ENCODE results near the gene DSCAM. TPM values are rescaled to one million over a fixed set of nuclear protein-coding genes. Genes with fewer than 3 reads are reported as not detected.

The DSCAM gene
- polyA plus RNA-seq, 3 donors: not detected

DNA sequence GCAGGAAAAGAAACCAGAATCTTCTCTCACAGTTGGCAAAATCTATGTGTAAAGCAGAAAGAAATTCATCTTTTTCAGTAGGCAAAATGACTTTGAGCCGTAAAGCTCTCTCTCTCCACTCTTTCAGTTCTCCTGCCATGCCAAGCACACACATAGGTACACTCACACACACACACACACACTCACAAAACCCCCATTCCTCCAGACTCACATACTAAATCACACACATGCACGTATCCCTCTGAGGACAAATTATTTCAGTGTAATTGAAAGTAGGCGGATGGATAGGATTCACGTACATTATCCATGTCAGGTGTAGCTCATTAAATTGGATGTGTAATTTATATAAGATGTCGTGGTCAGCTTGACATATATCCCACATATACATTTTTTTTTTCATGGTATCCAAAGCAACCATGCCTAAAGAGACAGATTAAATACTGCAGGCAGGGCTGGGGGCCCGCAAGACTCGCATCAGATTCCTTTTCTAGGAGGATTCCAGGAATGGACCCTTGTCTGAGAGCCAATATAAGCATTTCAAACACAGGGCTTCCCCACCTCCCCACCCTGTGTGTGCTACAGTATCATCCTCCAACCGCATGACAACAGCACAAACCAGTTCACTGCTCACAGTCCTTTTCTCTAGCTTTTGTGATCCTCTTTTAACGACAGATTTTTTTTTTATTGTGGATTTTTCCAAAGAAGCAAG lies 658.9 kb downstream of the DSCAM start:
- Mint-ChIP-seq H3K27ac (no peak overlapping the region), H3K4me3 (no peak overlapping the region), H3K9me3 (peaks cover 10 to 31% (median 22%) of the 10 kb centered on the region in 7 donors), H3K27me3 (ENCODE audit: low read depth in 3 of 3) (no peaks in the 10 kb centered on the region), H3K4me1 (no peaks in the 10 kb centered on the region), H3K36me3 (no peaks in the 10 kb centered on the region)
- no peaks in the 10 kb centered on the region for H4K20me1 ChIP-seq (ENCODE audit: insufficient read depth, low read length)
- no peak overlapping the region for H3K27ac ChIP-seq (ENCODE audit: low read depth in 1 of 2, low read length in 2 of 2)
- WGBS (ENCODE audit: insufficient coverage): 100% methylated on average over 2 of the region's 9 CpGs
- no peak overlapping the region for H3K9ac ChIP-seq (ENCODE audit: insufficient read depth, low read length, poor library complexity, severe bottlenecking)
- DNase-seq: no peak
- H3K4me1 ChIP-seq (ENCODE audit: control insufficient read depth in 1 of 2, insufficient read depth in 2 of 2, low read length in 2 of 2): no peaks in the 10 kb centered on the region
- intact Hi-C loops (cut with micrococcal nuclease): no loop called here
- H2AFZ ChIP-seq (ENCODE audit: insufficient read depth, low read depth, low read length, poor library complexity, severe bottlenecking): no peak overlapping the region
- H3K4me2 ChIP-seq (replicated peaks; ENCODE audit: extremely low read depth, low read length, poor library complexity, severe bottlenecking): no peak overlapping the region
- H3K4me3 ChIP-seq (replicated peaks in 1 of 3; ENCODE audit: low read depth in 2 of 3, low read length in 3 of 3): no peak overlapping the region
- H3K9me3 ChIP-seq (replicated peaks in 1 of 2; ENCODE audit: control insufficient read depth in 1 of 2, insufficient read depth in 1 of 2, low read length in 2 of 2): peaks cover 12 to 46% of the 10 kb centered on the region in 2 donors
- H3K79me2 ChIP-seq (ENCODE audit: insufficient read depth, low read length): no peaks in the 10 kb centered on the region
- TF ChIP-seq, protein P1, sequence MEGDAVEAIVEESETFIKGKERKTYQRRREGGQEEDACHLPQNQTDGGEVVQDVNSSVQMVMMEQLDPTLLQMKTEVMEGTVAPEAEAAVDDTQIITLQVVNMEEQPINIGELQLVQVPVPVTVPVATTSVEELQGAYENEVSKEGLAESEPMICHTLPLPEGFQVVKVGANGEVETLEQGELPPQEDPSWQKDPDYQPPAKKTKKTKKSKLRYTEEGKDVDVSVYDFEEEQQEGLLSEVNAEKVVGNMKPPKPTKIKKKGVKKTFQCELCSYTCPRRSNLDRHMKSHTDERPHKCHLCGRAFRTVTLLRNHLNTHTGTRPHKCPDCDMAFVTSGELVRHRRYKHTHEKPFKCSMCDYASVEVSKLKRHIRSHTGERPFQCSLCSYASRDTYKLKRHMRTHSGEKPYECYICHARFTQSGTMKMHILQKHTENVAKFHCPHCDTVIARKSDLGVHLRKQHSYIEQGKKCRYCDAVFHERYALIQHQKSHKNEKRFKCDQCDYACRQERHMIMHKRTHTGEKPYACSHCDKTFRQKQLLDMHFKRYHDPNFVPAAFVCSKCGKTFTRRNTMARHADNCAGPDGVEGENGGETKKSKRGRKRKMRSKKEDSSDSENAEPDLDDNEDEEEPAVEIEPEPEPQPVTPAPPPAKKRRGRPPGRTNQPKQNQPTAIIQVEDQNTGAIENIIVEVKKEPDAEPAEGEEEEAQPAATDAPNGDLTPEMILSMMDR (IDR thresholded peaks at IDR 0.05): no peak
- no peaks in the 10 kb centered on the region for H3K36me3 ChIP-seq (replicated peaks in 1 of 2; ENCODE audit: control insufficient read depth in 1 of 2, insufficient read depth in 2 of 2, low read length in 2 of 2)
- H3K27me3 ChIP-seq (ENCODE audit: control insufficient read depth in 2 of 2, insufficient read depth in 2 of 2, low read length in 2 of 2): no peaks in the 10 kb centered on the region

DNA sequence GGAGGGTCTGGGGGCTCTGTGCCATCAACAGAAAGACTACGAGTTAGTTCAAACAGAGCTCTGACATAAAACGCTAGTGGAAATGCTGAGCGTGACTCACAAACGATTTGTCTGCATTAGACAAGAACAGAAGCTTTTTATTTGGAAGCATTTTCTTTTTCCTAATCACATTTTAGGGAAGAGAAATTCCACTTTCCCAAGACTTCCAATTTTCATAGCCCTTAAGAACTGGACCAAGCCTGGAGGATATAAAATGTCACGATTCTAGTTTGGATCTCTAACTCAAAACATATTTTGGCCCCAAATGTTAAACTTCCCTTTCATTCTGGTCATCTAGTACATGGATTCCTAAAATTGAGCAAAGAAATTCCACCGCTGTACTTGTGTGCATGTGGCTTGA lies 659.7 kb downstream of the DSCAM start:
- no peak overlapping the region for H3K4me3 Mint-ChIP-seq
- Histone ChIP-seq H3K4me2 (replicated peaks; ENCODE audit: extremely low read depth, low read length, poor library complexity, severe bottlenecking) (no peak overlapping the region), H2AFZ (ENCODE audit: insufficient read depth, low read depth, low read length, poor library complexity, severe bottlenecking) (no peak overlapping the region), H3K27ac (ENCODE audit: low read depth in 1 of 2, low read length in 2 of 2) (no peak overlapping the region), H3K9me3 (replicated peaks in 1 of 2; ENCODE audit: control insufficient read depth in 1 of 2, insufficient read depth in 1 of 2, low read length in 2 of 2) (peaks cover 16 to 42% of the 10 kb centered on the region in 2 donors), H4K20me1 (ENCODE audit: insufficient read depth, low read length) (no peaks in the 10 kb centered on the region), H3K27me3 (ENCODE audit: control insufficient read depth in 2 of 2, insufficient read depth in 2 of 2, low read length in 2 of 2) (no peaks in the 10 kb centered on the region), H3K4me1 (ENCODE audit: control insufficient read depth in 1 of 2, insufficient read depth in 2 of 2, low read length in 2 of 2) (no peaks in the 10 kb centered on the region), H3K79me2 (ENCODE audit: insufficient read depth, low read length) (no peaks in the 10 kb centered on the region), H3K9ac (ENCODE audit: insufficient read depth, low read length, poor library complexity, severe bottlenecking) (no peak overlapping the region), H3K4me3 (replicated peaks in 1 of 3; ENCODE audit: low read depth in 2 of 3, low read length in 3 of 3) (no peak overlapping the region), H3K36me3 (replicated peaks in 1 of 2; ENCODE audit: control insufficient read depth in 1 of 2, insufficient read depth in 2 of 2, low read length in 2 of 2) (no peaks in the 10 kb centered on the region)
- 87% methylated on average over 3 of the region's 6 CpGs for WGBS (ENCODE audit: insufficient coverage)
- H3K27me3 Mint-ChIP-seq (ENCODE audit: low read depth in 3 of 3): no peaks in the 10 kb centered on the region
- TF ChIP-seq, protein P1 (IDR thresholded peaks at IDR 0.05): no peak
- peaks cover 11 to 29% (median 21%) of the 10 kb centered on the region in 7 donors for H3K9me3 Mint-ChIP-seq
- intact Hi-C loops (cut with micrococcal nuclease): no loop called here
- H3K27ac Mint-ChIP-seq: no peak overlapping the region
- DNase-seq: no peak
- H3K36me3 Mint-ChIP-seq: no peaks in the 10 kb centered on the region
- no peaks in the 10 kb centered on the region for H3K4me1 Mint-ChIP-seq
